IPS-NIHi11 (cell line): ENCODE data around the gene WFDC1.

Experiments
- DNase-seq: peaks from one replicate; pipeline ENCODE4 v3.0.0; 2012; ENCODE audit warnings: mixed read lengths, low spot score

Gene WFDC1

DNA sequence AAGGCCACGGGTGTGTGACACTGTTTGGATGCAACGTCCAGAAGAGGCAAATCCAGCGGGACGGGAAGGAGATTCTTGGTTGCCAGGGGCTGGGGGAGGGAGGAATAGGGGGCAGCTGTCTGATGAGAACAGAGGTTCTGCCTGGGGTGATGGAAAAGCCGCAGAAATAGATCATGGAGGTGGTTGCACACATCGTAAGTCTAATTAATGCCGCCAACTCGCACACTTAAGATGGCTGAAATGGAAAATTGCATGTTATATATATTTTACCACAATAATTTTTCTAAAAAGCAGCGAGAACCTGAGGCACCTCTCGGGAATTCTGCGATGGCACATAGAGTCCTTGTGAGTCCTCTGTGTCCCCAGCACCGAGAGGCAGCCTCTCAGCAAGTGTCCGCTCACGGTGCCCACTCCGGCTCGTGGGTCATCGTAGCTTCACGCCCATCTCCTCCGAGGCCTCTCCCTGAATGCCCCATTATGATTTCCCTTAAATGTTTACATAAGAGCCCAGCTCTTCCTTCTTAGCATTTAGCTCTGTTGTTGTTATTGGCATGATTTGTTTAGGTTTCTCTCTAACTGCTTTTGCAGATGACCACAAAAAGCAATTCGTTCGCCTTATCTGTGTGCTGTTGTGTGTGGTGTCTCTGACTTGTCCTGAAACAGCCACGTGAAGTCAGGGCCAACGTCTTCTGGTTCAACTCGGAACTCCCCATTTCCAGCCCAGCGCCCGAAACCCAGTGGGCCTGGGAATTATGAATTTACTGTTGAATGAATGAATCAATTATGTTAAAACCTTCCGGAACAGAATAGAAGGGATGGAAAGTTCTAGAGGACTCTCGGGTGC, 7.7 kb downstream of the WFDC1 start:
- DNase-seq: no peak

DNA sequence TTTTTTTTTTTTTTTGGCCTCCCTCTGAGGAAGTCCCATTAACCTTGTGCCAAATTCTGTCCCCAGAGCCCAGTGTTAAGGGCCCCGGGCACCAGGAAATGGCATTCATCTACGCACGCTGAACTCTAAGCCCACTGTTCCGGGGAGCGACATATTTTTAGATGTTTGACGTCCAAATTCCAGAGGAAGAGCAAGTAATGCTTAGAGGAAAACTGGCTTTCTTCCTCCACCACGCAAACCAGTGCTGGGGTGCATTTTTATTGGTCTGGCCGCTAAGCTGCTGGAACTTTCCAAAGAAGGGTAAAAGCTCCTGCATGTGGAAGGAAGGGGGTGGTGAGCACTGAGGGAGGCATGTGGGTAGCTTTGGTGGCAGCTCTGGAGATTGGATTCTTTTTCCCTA, 8.3 kb downstream of the WFDC1 start:
- no peak for DNase-seq

DNA sequence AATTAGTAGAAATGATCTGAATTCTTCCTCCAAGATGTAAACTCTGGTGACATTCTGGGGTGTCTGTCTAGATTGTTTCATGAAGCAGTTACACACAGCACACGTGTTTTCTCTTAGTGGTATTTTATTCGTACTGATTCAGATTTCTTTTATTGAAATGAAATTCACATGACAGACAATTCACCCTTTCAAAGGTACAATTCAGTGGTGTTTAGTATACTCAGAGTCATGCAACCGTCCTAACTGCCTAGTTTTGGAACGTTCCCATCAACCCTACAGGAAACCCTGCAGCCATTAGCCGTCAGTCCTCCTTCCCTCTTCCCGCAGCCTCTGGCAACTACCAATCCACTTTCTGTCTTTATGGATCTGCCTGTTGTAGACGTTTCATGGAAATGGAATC, 8.8 kb downstream of the WFDC1 start:
- DNase-seq: no peak

DNA sequence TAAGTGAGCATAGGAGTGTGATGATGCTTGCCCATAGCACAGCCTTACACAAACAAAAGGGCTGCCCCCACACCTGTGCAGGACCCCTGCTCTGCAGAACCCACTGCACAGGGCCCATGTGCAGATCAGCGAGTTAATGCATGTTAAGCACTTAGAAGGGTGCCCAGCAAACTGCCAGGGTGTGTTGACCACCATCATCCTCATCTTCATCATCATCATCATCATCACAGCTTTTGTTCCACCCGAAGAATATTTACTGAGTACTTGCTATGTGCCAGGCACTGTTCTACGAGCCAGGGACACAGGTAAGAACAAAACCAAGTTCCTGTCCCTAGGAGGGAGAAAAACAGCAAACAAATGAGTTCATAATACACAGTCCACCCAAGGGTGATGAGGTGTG, 11.9 kb downstream of the WFDC1 start:
- no peak for DNase-seq

DNA sequence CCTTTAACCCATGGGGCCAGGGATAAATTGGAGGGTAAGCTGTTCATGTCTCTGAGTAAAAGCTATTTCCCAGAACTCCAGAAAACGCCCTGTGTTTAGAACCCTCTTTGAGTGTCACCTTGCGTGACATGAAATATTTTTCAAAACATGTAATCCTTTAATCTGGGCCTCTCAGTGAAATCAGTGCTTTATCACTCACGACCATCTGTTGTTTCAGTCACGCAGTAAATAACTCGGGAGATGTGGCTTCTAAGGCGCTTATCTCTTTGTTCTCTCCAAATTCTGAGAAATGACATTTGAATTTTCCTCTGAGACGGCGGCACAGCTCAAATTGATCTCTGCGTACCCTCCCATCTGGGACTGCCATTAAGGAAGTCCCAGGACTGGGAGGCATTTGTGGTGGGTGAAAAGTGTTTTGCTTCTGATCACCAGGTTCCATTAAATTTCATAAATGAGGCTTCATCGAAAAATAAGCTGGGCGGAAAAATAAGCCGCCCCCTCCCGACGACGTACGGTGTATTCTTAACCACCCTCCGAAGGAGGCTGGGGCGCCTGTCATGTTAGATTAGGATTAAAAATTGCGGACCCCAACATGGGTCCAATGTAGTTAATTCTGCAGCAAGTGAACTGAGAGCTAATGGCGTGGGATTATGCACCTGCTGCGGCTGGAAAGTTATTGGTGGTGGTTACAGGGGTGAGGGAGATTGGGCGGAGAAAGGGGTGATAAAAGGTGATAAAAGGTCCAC, 12.7 kb downstream of the WFDC1 start:
- DNase-seq: no peak

DNA sequence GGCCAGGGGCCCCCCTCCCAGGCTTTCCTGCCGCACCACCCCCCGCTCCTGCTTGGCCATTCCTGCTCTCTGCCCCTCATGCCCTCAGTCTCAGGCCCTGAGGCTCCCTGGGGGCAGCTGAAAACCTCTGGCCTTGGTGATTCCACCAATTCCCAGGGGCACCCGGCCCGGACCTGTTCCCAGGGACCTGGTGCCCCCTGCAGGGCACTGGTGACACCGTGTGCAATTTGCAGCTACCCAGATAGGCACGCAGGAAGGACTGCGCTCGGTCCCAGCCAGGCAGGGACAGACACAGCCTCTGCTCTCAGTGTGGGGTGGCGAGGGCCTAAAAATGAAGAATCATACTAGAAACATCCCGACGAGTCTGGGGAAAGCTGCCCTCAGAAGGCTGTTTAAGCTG, 13.4 kb downstream of the WFDC1 start:
- DNase-seq: peak; percentile 76

DNA sequence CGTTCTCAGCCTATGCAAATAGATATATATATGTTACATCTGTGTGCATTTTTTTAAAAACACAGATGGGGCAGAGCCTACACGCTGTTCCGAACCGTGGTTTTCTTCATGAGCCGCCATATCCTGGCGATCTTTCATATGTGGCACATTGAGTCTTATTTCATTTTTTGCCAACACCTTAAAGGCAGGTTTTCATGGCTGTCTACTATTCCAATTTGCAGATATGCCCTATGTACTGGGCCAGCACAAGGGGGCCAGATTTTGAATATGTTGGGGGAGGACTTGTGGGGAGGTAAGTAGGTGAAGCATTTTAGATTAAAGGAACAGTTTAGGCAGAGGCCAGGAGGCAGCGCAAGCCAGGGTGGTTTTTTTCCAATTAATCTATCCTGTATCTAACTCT, 16.0 kb downstream of the WFDC1 start:
- no peak for DNase-seq

DNA sequence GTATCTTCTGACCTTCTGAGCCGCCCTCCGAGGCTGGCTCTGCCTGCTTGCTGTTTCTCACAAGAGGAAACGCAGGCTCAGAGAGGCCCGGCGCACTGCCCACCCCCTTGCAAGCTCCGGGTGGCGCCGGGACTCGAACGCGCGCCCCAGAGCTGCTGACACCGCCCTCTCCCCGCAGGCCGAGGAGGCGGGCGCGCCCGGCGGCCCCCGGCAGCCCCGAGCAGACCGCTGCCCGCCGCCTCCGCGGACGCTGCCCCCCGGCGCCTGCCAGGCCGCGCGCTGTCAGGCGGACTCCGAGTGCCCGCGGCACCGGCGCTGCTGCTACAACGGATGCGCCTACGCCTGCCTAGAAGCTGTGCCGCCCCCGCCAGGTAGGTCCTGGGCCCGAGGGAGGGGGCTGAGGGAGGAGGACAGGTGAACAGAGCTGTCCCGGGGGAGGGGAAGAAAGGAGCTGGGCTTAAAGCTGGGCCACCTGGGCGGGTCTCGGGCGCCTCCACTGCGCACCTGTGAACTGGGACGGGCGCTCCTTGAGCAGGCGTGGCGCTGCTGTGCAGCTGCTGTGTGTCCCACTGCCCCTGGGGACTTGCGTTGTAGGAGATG, 18.2 kb downstream of the WFDC1 start:
- peak; percentile 70 for DNase-seq

DNA sequence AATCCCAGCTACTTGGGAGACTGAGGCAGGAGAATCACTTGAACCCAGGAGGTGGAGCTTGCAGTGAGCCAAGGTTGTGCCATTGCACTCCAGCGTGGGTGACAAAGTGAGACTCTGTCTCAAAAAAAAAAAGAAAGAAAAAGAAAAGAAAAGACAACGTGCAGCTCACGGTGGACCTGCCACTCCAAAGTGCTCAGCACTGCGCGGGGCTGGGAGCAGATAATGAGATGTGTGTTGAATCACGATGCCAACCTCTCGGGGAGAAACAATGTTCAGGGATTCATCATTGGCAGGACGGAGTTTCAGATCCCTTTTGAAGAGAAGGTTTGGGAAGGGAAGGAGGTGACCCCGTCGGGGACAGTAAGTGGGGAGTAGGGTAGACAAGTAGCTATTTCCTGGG, 19.2 kb downstream of the WFDC1 start:
- no peak for DNase-seq

DNA sequence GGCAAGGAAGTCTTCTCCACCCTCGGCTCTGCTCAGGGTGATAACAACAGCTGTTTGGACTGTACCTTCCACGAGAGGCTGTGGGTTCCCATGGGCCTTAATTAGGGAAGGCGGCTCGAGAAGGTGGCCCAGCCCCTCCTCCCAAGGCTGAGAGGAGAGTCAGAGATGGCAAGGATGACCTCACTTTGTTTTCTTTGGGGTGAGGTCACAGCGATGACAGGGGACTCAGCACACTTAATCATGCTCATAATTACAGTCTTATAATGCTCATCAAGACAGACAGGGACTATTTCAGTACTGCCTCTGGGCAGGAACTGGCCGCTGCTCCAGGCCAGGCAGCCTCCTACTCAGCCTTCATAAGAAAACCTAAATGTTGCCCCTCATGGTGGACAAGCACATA, 19.7 kb downstream of the WFDC1 start:
- DNase-seq: no peak

DNA sequence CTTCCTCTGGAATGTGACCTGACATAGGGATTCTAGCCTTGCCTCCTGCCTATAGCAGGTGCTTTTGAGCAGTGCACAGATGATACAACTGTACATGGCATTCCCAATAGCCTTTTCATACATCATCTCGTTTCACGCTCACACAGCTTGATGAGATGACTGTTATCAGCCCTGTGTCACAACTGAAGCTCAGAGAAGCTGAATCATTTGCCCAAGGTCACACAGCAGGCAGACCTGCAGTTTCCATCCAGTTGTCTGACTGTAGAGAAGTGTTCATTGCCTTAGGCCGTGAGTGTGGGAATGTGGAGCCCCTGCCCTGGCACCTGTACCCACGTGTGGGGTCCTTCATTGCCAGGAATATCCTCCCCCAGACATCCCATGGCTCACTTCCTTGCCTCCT, 20.1 kb downstream of the WFDC1 start:
- DNase-seq: no peak

DNA sequence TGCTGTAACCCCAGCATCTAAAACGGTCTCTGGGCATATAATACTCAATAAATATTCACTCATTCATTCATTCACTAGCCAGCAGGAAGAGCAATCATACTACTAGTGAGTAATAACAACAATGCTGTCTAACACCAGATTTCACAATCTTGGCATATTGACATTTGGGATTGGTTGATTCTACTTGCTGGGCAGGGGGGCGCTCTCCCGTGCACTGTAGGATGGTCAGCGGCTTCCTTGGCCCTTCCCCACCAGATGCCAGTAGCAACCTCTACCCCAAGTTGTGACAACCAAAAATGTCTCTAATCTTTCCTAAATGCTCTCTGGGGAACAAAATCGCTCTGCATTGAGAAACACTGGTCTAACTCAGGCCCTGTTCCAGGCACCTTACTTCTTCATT, 20.7 kb downstream of the WFDC1 start:
- no peak for DNase-seq

DNA sequence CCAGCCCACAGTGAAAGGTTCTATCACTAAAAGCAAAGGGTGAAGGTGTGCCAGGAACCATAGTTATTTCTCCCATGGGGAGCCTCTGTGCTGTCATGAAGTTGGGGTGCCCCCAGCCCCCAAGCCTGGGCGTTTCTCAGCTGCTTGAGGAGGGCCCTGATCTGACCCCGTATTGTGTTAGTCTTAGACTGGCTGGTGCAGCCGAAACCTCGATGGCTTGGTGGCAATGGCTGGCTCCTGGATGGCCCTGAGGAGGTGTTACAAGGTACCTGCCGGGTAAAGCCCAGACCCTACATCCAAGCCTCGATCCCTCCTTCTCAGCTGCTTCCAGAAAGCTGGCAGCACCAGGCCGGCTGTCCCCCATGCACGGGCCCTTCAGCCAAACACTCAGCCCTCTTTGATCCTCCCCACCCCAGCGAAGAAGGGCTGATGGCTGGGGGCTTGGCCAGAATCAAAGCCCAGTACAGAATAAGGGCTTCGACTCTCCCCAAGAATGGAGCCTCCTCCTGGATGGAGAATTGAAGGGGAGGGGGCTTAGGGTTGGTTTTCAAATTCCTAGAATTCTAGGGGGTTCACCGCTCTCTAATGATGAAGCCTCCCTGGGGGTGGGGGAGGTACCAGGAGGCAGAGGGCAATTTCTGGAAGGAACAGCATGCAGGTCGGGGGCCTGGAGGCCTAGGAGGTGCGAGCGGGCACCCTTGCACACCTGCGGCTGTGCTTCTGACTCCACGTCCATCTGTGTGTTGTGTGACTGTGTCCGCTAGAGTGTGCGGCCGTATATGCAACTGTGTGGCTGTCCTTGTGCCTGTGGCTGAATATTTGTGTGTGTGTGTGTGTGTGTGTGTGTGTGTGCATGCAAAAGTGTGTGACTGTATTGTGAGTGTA, 23.7 kb downstream of the WFDC1 start:
- DNase-seq: no peak

DNA sequence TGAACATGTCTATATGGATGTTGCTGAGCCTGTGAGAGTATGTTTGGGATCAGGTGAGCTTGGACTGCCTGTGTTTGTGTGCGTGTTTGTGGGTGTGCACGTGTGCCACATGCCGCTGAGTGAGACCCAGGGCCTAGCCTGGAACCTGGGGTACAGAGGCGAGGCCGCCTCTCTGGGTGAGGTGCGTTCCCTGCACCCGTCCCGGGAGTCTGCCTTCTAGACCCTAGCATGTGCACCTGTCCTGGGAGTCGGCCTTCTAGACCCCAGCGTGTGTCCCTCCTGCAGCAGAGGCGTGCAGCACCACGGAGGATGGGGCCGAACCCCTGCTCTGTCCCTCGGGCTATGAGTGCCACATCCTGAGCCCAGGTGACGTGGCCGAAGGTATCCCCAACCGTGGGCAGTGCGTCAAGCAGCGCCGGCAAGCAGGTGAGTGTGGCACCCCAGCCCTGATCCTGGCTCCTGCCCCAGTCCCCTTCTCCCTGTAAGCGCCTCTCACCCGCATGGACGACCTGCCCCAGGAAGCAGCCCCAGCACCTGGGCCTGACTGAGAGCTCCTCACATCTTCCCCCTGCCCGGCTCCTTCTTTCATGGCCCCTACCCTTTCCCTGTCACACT, 24.6 kb downstream of the WFDC1 start:
- no peak for DNase-seq

DNA sequence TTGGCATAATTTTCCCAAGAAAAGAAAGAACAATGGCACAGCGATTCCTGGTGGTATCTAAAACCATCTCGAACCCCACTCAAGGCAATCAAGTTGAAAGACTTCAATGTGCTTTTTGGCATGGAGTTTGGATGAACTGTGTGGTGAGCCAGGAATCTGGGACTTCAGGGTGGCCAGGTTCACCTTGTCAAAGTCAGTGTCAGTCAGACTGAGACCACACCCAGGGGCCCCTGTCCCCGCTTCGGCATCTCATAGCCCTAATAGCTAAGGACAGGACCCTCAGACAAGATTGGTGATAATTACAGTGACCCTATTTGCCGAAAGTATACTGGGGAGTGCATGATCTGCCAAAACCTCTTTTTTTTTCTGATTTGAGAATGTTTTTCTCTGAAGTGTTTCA, 25.8 kb downstream of the WFDC1 start:
- DNase-seq: no peak

DNA sequence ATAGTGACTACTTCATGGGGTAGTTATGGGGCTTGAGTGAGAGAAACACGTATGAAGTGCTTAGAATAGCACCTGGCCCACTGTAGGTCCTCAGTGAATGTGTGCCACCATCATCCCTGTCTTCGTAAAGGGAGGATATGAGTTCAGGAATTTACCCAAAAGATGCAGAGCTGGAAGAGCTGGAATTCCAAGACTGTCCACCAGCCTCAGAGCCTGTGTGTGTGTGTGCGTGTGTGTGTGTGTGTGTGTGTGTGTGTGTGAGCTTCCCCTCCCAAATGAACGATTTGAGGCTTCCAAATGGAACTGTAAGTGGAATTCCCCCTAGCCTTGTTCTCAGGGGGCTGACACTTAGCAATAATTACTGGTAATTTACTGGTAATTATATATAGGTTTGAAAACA, 27.3 kb downstream of the WFDC1 start:
- no peak for DNase-seq

DNA sequence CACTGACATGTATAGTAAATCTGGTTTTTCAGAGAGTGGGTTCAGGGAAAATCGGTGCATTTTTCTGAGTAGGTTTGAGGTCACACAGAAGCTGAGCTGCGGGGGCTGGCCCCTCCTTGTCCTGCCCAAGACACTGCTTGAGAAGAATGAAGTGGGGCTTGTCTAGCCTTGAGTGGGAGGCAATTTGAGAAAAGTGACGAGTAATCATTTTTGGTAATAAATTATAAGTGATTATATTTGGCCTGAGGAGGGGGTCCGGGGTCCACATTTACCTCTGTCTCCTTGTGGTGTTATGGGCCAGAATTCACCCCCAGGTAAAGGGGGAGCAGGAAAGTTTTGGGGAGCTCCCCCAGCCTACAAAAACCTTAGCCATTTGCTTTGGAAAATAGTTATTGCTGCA, 28.1 kb downstream of the WFDC1 start:
- no peak for DNase-seq

DNA sequence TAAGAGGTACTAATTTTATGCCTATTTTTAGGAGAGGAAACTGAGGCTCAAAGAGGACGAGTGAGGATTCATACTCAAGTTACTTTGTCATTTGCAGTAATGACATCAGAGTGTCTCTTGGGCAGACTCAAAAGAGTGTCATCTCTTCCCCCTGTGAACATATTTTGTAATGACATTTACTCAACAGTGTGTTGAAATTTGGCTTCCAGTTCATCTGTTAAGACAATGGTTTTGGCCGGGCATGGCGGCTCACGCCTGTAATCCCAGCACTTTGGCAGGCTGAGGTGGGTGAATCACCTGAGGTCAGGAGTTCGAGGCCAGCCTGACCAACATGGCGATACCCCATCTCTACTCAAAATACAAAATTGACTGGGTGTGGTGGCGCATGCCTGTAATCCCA, 28.9 kb downstream of the WFDC1 start:
- DNase-seq: no peak

DNA sequence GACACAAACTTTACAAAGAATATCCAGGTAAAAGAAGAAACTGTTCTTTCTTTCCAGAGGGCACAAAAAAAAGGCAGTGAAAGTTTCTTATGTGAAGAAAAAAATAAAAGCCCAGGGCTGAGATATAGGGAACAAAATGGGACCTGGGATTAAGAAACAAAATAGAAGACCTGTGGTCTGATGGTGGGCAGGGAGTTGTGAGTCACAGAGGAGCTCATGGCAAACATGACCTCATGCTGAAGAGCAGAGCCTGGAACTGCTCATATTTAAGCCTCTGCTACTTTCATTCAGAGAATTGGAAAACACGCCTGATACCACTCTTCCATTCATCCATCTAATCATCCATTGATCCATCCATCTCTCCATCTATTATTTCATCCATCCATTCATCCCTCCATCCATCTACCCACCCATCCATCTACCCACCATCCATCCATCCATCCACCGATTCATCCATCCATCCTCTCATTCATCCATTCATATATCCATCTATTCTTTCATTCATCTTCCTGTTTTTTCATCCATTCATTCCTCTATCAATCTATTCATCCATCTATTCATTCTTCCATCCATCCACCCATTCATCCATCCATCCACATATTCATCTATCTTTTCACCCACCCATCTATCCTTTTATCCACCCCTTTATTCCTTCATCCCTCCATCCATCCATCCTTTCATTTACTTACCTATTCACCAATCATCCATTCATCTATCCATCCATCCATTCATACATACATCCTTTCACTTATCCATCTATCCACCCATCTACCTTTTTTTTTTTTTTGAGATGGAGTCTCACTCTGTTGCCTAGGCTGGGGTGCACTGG, 30.0 kb downstream of the WFDC1 start:
- DNase-seq: no peak

DNA sequence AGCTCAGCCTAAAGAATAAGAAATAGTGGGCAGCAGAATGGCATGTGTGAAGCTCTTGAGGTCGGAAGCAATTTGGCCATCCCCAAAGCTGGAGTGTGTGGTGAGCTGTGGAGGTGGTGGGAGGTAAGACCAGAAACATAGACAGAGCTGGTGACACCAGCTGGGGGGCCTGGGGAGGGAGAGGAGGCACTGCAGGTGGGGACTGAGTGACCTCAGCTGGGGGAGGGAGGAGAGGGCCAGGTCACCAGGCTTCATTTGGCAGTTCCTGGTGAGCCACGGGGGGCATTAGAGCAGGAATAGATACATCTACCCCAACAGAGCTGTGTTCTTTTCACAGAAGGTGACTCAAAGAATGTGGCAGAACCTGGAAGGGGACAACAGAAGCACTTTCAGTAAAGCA, 31.9 kb downstream of the WFDC1 start:
- no peak for DNase-seq

DNA sequence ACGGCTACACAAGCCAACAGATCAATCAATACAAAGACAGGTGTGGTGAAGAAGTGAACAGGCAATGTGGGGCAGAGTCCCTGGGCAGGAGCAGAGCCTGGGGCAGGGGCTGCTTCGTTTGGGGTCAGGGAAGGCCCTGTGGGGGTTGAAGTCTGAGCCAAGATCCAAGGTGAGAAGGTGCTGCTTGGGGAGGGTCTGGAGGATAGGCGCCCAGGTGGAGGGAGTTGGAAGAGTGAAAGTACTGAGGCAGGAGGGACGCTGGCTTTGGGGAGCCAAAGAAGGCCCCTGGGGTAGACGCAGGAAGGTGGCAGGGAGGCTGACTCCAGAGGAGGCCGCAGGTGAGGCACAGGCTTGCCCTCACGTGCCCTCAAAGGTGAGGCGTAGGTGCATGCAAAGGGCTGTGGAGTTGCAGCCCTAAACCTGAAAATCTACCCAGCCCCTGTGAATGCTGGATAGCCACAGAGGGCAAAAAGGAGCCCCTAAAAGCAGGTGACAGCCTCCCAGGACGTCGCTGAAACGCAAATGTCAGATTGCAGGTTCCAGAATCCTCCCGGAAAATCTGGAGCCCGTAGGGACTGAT, 33.3 kb downstream of the WFDC1 start:
- no peak for DNase-seq
